Esophagus squamous epithelium (tissue), 5 donors: Measurements from ENCODE around the gene DHCR7. TPM values are rescaled to one million over a fixed set of nuclear protein-coding genes. Genes with fewer than 3 reads are reported as not detected.
A peak's percentile ranks its signal among the peaks of the same experiment; 100 is the strongest.

Experiments
- DNase-seq: peaks from one replicate; lab custom pipeline; 2025; lab: John Stamatoyannopoulos, UW
- H3K27ac ChIP-seq, 4 donors: fragments of 200-600 bp; sonication (generic); one replicate each; pipeline ENCODE4 v1.5.1; 2016 to 2019; ENCODE audit warnings: mild to moderate bottlenecking in 1 of 4
- H3K27me3 ChIP-seq, 4 donors: fragments of 200-600 bp; sonication (generic); 1 replicate in 3 of 4; 2 replicates in 1 of 4; pipeline versions ENCODE4 v1.5.1 to v1.6.0; 2017 to 2021; ENCODE audit warnings: antibody characterized with exemption in 1 of 4
- H3K36me3 ChIP-seq, 3 donors: fragments of 200-600 bp; sonication (generic); one replicate each; pipeline ENCODE4 v1.5.1; 2016 to 2019
- H3K4me1 ChIP-seq, 3 donors: fragments of 200-600 bp; sonication (generic); one replicate each; pipeline ENCODE4 v1.5.1; 2017 to 2019
- H3K4me3 ChIP-seq, 4 donors: fragments of 200-600 bp; sonication (generic); 1 replicate in 3 of 4; 2 replicates in 1 of 4; pipeline ENCODE4 v1.5.1; 2016 to 2019; ENCODE audit warnings: mild to moderate bottlenecking in 2 of 4, moderate library complexity in 1 of 4
- H3K9me3 ChIP-seq, 3 donors: fragments of 200-600 bp; sonication (generic); one replicate each; pipeline ENCODE4 v1.5.1; 2016 to 2019
- CTCF ChIP-seq, 6 experiments: fragments of 450-650 bp in 4 of 6; fragments of 200-600 bp in 2 of 6; sonication (generic) in 2 of 6; IDR thresholded peaks; one replicate each; pipeline ENCODE4 v1.5.1; 2016 to 2019; ENCODE audit warnings: antibody characterized with exemption in 6 of 6, mild to moderate bottlenecking in 4 of 6, moderate library complexity in 4 of 6
- POLR2A ChIP-seq, 4 donors: fragments of 450-650 bp; IDR thresholded peaks; one replicate each; pipeline ENCODE4 v1.6.1; 2017; ENCODE audit warnings: antibody characterized with exemption in 4 of 4, mild to moderate bottlenecking in 4 of 4, moderate library complexity in 3 of 4
- WGBS, 2 donors: methylation state at CpG; one replicate each; pipeline ENCODE4 v1.1.5; 2018; 5-methylcytosine and 5-hydroxymethylcytosine counted together
- intact Hi-C: fragments of 100-400 bp; cut with DNase I; formaldehyde crosslinking; loops from one replicate; pipeline ENCODE4 v1.15.0; 2022
- total RNA-seq, 4 donors: library from RNA; depleted of rRNA; stranded (reverse); fragments of >200 nt; gene quantifications; one replicate each; pipeline ENCODE4 v1.1.0, GENCODE V29; 2016
- donor health status: DM: yes; HTN: yes; CAD: no.

The DHCR7 gene
- total RNA-seq, 4 donors from 2014 or later, result 22.5 to 86.1 (median 36.5) TPM

DNA sequence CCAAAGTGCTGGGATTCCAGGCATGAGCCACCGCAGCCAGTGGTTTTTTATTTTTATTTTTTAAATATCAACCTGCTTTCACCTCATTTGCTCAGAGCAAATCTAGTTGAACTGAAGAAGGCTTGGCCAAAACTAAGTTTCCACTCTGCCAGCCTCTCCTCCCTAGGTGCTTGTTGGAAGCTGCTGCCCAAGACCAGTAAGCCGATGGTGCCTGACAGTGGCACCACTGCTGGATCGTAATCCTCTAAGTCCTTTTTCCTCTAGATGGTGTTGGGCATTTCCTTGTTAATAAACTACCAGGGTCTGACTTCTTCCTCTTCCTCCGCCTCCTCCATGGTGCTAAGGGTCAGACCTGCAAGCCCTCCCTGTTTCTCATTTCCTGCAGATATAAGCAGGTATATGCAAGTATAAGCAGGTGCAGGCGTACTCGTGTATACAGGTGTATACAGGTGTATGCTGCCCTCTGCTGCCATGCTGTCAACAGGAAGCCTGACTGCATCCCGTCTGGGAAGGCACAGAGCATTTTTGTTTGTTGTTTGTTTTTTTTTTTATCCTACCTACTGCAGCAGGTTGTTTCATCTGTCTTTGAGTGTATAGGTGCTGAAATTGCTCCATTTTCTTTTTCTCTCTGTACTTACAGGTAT, 6.4 kb upstream of the DHCR7 start:
- Histone ChIP-seq H3K27me3 (no peaks in the 10 kb centered on the region), H3K36me3 (peaks cover 26 to 48% (median 42%) of the 10 kb centered on the region in 3 donors), H3K4me3 (peak overlapping the region in 1 of 4 donors; percentile 86), H3K4me1 (peaks cover 26 to 77% (median 26%) of the 10 kb centered on the region in 3 donors), H3K27ac (peak overlapping the region in 1 of 4 donors; percentile 92), H3K9me3 (no peaks in the 10 kb centered on the region)
- intact Hi-C loops, result no loop called here
- no peak for TF ChIP-seq POLR2A (IDR thresholded peaks at IDR 0.05)
- TF ChIP-seq CTCF (IDR thresholded peaks at IDR 0.05), result peak in 3 of 6 experiments; percentile 16 to 46 (median 16)
- 55 to 63% methylated on average over 7 of the region's 7 CpGs for WGBS, 2 donors
- DNase-seq, result no peak

GRCh38 chr11:71453918-71454304, 5.7 kb upstream of the DHCR7 start:
- no peak for DNase-seq
- Histone ChIP-seq H3K27ac (peak overlapping the region; percentile 86 to 92 (median 88)), H3K27me3 (no peaks in the 10 kb centered on the region), H3K9me3 (no peaks in the 10 kb centered on the region), H3K4me3 (peak overlapping the region; percentile 86 to 98 (median 88)), H3K36me3 (peaks cover 21 to 41% (median 35%) of the 10 kb centered on the region in 3 donors), H3K4me1 (peaks cover 30 to 79% (median 33%) of the 10 kb centered on the region in 3 donors)
- WGBS, 2 donors, result 33 to 41% methylated on average over 7 of the region's 7 CpGs
- TF ChIP-seq CTCF (IDR thresholded peaks at IDR 0.05) (no peak), POLR2A (IDR thresholded peaks at IDR 0.05) (no peak)
- intact Hi-C loops, result no loop called here

- intact Hi-C loops, result no loop called here
These were observed 5.1 kb upstream of the DHCR7 start, which contains the start of gene NADSYN1 for GRCh38 chr11:71453037-71453917. Gene NADSYN1 (plus strand): TSS chr11:71453203. CDS start chr11:71453297, 94 bp downstream.

GRCh38 chr11:71452199-71453036, 4.2 kb upstream of the DHCR7 start:
- no peak for TF ChIP-seq CTCF (IDR thresholded peaks at IDR 0.05)
- intact Hi-C loops, result no loop called here
- no peak for DNase-seq
- H3K4me3 ChIP-seq, result peak overlapping the region; percentile 86 to 98 (median 88)
- peak overlapping the region; percentile 86 to 92 (median 88) for H3K27ac ChIP-seq
- H3K9me3 ChIP-seq, result no peaks in the 10 kb centered on the region
- 1% methylated on average over 28 to 30 of the region's 40 CpGs for WGBS, 2 donors
- H3K4me1 ChIP-seq, result peaks cover 32 to 78% (median 37%) of the 10 kb centered on the region in 3 donors
- peaks cover 13 to 26% (median 23%) of the 10 kb centered on the region in 3 donors for H3K36me3 ChIP-seq
- no peaks in the 10 kb centered on the region for H3K27me3 ChIP-seq

More at GRCh38 chr11:71453037-71453917, 5.1 kb upstream of the DHCR7 start, which contains the start of gene NADSYN1:
- no peaks in the 10 kb centered on the region for H3K9me3 ChIP-seq
- peak within 1 kb of the TSS; percentile 86 to 92 (median 88) for H3K27ac ChIP-seq
- 0 to 7% methylated on average over 19 to 20 of the region's 61 CpGs for WGBS, 2 donors
- peak within 1 kb of the TSS; percentile 86 to 98 (median 88) for H3K4me3 ChIP-seq
- TF ChIP-seq CTCF (IDR thresholded peaks at IDR 0.05), result no peak
- TF ChIP-seq POLR2A (IDR thresholded peaks at IDR 0.05), result peak in 2 of 4 donors; percentile 53 to 79
- peak; percentile 81 for DNase-seq
- peaks cover 30 to 78% (median 34%) of the 10 kb centered on the region in 3 donors for H3K4me1 ChIP-seq
- peaks cover 15 to 35% (median 29%) of the 10 kb centered on the region in 3 donors for H3K36me3 ChIP-seq
- H3K27me3 ChIP-seq, result no peaks in the 10 kb centered on the region
